Coronary artery (tissue), 2 donors: Measurements from ENCODE around the gene PRUNE2.
A peak's percentile ranks its signal among the peaks of the same experiment; 100 is the strongest.

Source experiments
- DNase-seq: peaks from one replicate; pipeline ENCODE4 v3.0.0-alpha.2; 2017; ENCODE audit warnings: low spot score
- H3K27ac ChIP-seq, 2 donors: fragments of 200-600 bp; sonication (generic); one replicate each; pipeline ENCODE4 v1.5.1; 2016 to 2019
- H3K4me3 ChIP-seq: fragments of 200-600 bp; sonication (generic); 2 replicates; pipeline ENCODE4 v1.5.1; 2016; ENCODE audit warnings: mild to moderate bottlenecking, moderate library complexity
- CTCF ChIP-seq: fragments of 200-600 bp; sonication (generic); IDR thresholded peaks from one replicate; pipeline ENCODE4 v1.5.1; 2019; ENCODE audit warnings: antibody characterized with exemption

PRUNE2 gene

GRCh38 chr9:76704593-76705204 is 201.2 kb downstream of the PRUNE2 start:
- peak; percentile 37 for TF ChIP-seq CTCF
- H3K27ac ChIP-seq, result no peak overlapping the region
- DNase-seq, result no peak
- H3K4me3 ChIP-seq, result no peak overlapping the region

DNA sequence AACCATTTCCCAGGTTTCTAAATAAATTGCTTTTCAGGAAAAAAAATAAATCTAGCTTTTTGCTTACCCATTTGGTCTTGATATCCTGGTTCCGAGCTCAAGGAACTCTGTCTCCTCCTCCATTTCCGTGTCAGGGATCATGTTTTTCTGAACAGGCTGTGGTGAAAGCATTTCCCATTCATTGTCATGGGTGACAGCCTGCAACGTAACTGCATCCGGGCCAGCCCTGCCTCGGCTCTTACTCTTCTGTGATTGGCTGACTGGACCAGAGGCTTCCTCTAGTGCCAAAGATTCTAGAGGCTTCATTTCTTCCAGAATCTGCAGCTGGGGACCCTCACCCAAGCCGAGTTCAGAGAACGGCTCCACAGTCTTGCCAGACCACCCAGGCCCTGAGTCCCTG is 202.6 kb downstream of the PRUNE2 start:
- no peak for DNase-seq
- no peak overlapping the region for H3K27ac ChIP-seq
- no peak for TF ChIP-seq CTCF
- no peak overlapping the region for H3K4me3 ChIP-seq

- no peak for DNase-seq
- Histone ChIP-seq H3K4me3 (no peak overlapping the region), H3K27ac (no peak overlapping the region)
- TF ChIP-seq CTCF, result no peak
Observed at GRCh38 chr9:76701441-76702039, 204.4 kb downstream of the PRUNE2 start.

- no peak for TF ChIP-seq CTCF
- no peak for DNase-seq
Observed at GRCh38 chr9:76700916-76701315, 205.0 kb downstream of the PRUNE2 start.

DNA sequence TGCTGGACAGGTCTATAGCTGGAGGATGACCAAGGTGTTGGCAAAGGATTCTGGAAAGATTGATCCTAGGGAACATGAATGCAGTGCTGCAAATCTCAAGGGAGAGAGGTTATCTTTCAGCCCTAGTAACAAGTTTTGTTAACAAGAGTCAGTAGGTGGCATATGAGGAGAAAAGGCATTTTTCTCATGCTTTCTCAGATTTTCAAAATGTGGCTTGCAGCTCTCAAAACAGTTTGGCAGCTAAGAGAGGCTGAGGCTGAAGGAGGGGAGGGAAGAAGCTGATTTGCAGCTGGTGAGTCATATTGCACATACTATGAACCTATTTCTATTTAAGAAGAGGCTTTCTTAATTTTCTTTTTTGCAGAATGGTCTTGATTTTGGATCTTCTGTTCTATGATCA is 205.9 kb downstream of the PRUNE2 start:
- Histone ChIP-seq H3K4me3 (no peak overlapping the region), H3K27ac (no peak overlapping the region)
- no peak for DNase-seq
- TF ChIP-seq CTCF, result no peak

More at GRCh38 chr9:76700916-76701315, 205.0 kb downstream of the PRUNE2 start:
- H3K27ac ChIP-seq, result no peak overlapping the region
- no peak overlapping the region for H3K4me3 ChIP-seq

GRCh38 chr9:76697554-76697953 is 208.4 kb downstream of the PRUNE2 start:
- DNase-seq, result no peak
- no peak for TF ChIP-seq CTCF
- no peak overlapping the region for H3K27ac ChIP-seq

GRCh38 chr9:76697081-76697480 is 208.8 kb downstream of the PRUNE2 start:
- no peak for TF ChIP-seq CTCF
- Histone ChIP-seq H3K27ac (no peak overlapping the region), H3K4me3 (no peak overlapping the region)
- no peak for DNase-seq

More at GRCh38 chr9:76697554-76697953, 208.4 kb downstream of the PRUNE2 start:
- H3K4me3 ChIP-seq, result no peak overlapping the region
